Testis (tissue), 2 donors: ENCODE results near the gene INTS7.

ENCODE experiments used
- CTCF ChIP-seq, 3 experiments: fragments of 450-650 bp in 2 of 3; fragments of 200-600 bp in 1 of 3; sonication (generic) in 1 of 3; IDR thresholded peaks; one replicate each; pipeline ENCODE4 v1.5.1; 2016 to 2019; ENCODE audit warnings: antibody characterized with exemption in 3 of 3, mild to moderate bottlenecking in 2 of 3, moderate library complexity in 1 of 3
- POLR2A ChIP-seq: fragments of 450-650 bp; IDR thresholded peaks from one replicate; pipeline ENCODE4 v1.6.1; 2017; ENCODE audit warnings: antibody characterized with exemption, mild to moderate bottlenecking, moderate library complexity

- TF ChIP-seq CTCF (IDR thresholded peaks at IDR 0.05) = no peak
- no peak for TF ChIP-seq POLR2A
Measured at GRCh38 chr1:211925016-211925415, 110.3 kb downstream of the INTS7 start.
